ENCODE data around the gene CCM2.

Gene CCM2

DNA sequence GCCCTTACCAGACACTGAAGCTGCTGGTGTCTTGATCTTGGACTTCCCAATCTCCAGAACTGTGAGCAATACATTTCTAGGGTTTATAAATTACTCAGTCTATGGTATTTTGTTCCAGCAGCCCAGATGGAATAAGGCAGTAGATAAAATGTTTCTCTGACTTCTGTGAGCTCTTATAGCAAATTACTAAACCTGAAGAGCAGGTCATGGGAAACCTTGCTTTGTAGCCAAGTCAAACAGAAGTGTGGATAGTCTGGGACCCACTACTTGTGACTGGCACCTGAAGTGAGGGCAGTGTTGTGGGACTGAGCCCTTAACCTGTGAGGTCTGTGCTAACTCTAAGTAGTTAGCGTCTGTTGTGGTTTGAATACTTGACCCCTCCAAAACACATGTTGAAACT, 116.0 kb downstream of the CCM2 start:
- no peaks in the 10 kb centered on the region for H3K9me3 ChIP-seq (ENCODE audit: insufficient read depth, low read depth, low read length)
- H3K18ac ChIP-seq (ENCODE audit: low read length), result no peak overlapping the region
- no peak overlapping the region for H3K9ac ChIP-seq (ENCODE audit: low read length)
- peaks cover 2% of the 10 kb centered on the region for H3K79me2 ChIP-seq (ENCODE audit: control insufficient read depth, insufficient read depth, low read length, poor library complexity)
- DNase-seq, result no peak
- no peak overlapping the region for H2BK120ac ChIP-seq (ENCODE audit: insufficient read depth, low read length, poor library complexity)
- H3K14ac ChIP-seq (ENCODE audit: low read length), result no peak overlapping the region
- no peak overlapping the region for H2BK12ac ChIP-seq (ENCODE audit: low read length)
- H3K23ac ChIP-seq (ENCODE audit: low read length), result no peak overlapping the region
- no peaks in the 10 kb centered on the region for H3K27me3 ChIP-seq (ENCODE audit: insufficient read depth, low read length)
- no peak overlapping the region for H3K27ac ChIP-seq (ENCODE audit: low read depth, low read length)
- H3K4me3 ChIP-seq (ENCODE audit: low read depth, low read length), result no peak overlapping the region
- no peaks in the 10 kb centered on the region for H3K4me1 ChIP-seq (ENCODE audit: control insufficient read depth in 1 of 2, insufficient read depth in 2 of 2, low read length in 2 of 2)
- H3K4ac ChIP-seq (ENCODE audit: low read depth, low read length), result no peak overlapping the region
- H2BK5ac ChIP-seq (ENCODE audit: low read depth, low read length, poor library complexity), result no peak overlapping the region
- no peak overlapping the region for H4K12ac ChIP-seq (ENCODE audit: low read depth, low read length)
- peaks cover 4% of the 10 kb centered on the region for H3K79me1 ChIP-seq (ENCODE audit: low read length)
- H3K4me2 ChIP-seq (ENCODE audit: low read length), result no peak overlapping the region
- no peak overlapping the region for H4K91ac ChIP-seq (ENCODE audit: low read depth, low read length)
- no peak overlapping the region for H4K8ac ChIP-seq (ENCODE audit: low read depth, low read length)
- no CpG with 5 or more reads among the region's 1 CpG for whole genome bisulfite sequencing (ENCODE audit: extremely low coverage, insufficient coverage, insufficient read length)
- no peak overlapping the region for H2AK5ac ChIP-seq (ENCODE audit: low read length)
- no peaks in the 10 kb centered on the region for H3K36me3 ChIP-seq (ENCODE audit: control insufficient read depth in 1 of 2, insufficient read depth in 2 of 2, low read length in 2 of 2)
- H2AFZ ChIP-seq (ENCODE audit: insufficient read depth, low read length, poor library complexity), result no peak overlapping the region

- H3K18ac ChIP-seq (ENCODE audit: low read length), result no peak overlapping the region
- H2BK12ac ChIP-seq (ENCODE audit: low read length), result no peak overlapping the region
- no peak overlapping the region for H3K27ac ChIP-seq (ENCODE audit: low read depth, low read length)
- H3K4ac ChIP-seq (ENCODE audit: low read depth, low read length), result no peak overlapping the region
- no CpG with 5 or more reads among the region's 4 CpGs for WGBS (ENCODE audit: extremely low coverage, insufficient coverage, insufficient read length)
- H4K8ac ChIP-seq (ENCODE audit: low read depth, low read length), result no peak overlapping the region
- no peaks in the 10 kb centered on the region for H3K9me3 ChIP-seq (ENCODE audit: insufficient read depth, low read depth, low read length)
- H3K36me3 ChIP-seq (ENCODE audit: control insufficient read depth in 1 of 2, insufficient read depth in 2 of 2, low read length in 2 of 2), result no peaks in the 10 kb centered on the region
- no peak overlapping the region for H4K91ac ChIP-seq (ENCODE audit: low read depth, low read length)
- no peak overlapping the region for H2AFZ ChIP-seq (ENCODE audit: insufficient read depth, low read length, poor library complexity)
- no peak overlapping the region for H2BK5ac ChIP-seq (ENCODE audit: low read depth, low read length, poor library complexity)
- H3K4me1 ChIP-seq (ENCODE audit: control insufficient read depth in 1 of 2, insufficient read depth in 2 of 2, low read length in 2 of 2), result no peaks in the 10 kb centered on the region
- no peak overlapping the region for H3K4me2 ChIP-seq (ENCODE audit: low read length)
- no peak overlapping the region for H3K4me3 ChIP-seq (ENCODE audit: low read depth, low read length)
- no peaks in the 10 kb centered on the region for H3K79me1 ChIP-seq (ENCODE audit: low read length)
- H2AK5ac ChIP-seq (ENCODE audit: low read length), result no peak overlapping the region
- no peak overlapping the region for H2BK120ac ChIP-seq (ENCODE audit: insufficient read depth, low read length, poor library complexity)
- H3K9ac ChIP-seq (ENCODE audit: low read length), result no peak overlapping the region
- no peak overlapping the region for H4K12ac ChIP-seq (ENCODE audit: low read depth, low read length)
- DNase-seq, result no peak
- no peaks in the 10 kb centered on the region for H3K79me2 ChIP-seq (ENCODE audit: control insufficient read depth, insufficient read depth, low read length, poor library complexity)
- H3K27me3 ChIP-seq (ENCODE audit: insufficient read depth, low read length), result no peaks in the 10 kb centered on the region
- no peak overlapping the region for H3K23ac ChIP-seq (ENCODE audit: low read length)
- H3K14ac ChIP-seq (ENCODE audit: low read length), result no peak overlapping the region
Measured at GRCh38 chr7:45117582-45117981, 117.6 kb downstream of the CCM2 start.

- Histone ChIP-seq H4K91ac (ENCODE audit: low read depth, low read length) (no peak overlapping the region), H3K36me3 (ENCODE audit: control insufficient read depth in 1 of 2, insufficient read depth in 2 of 2, low read length in 2 of 2) (no peaks in the 10 kb centered on the region), H3K79me1 (ENCODE audit: low read length) (no peaks in the 10 kb centered on the region), H3K14ac (ENCODE audit: low read length) (no peak overlapping the region), H3K4ac (ENCODE audit: low read depth, low read length) (no peak overlapping the region), H2BK12ac (ENCODE audit: low read length) (no peak overlapping the region), H2AK5ac (ENCODE audit: low read length) (no peak overlapping the region), H3K4me2 (ENCODE audit: low read length) (no peak overlapping the region), H3K79me2 (ENCODE audit: control insufficient read depth, insufficient read depth, low read length, poor library complexity) (no peaks in the 10 kb centered on the region), H3K23ac (ENCODE audit: low read length) (no peak overlapping the region), H2BK120ac (ENCODE audit: insufficient read depth, low read length, poor library complexity) (no peak overlapping the region), H4K12ac (ENCODE audit: low read depth, low read length) (no peak overlapping the region), H3K9me3 (ENCODE audit: insufficient read depth, low read depth, low read length) (no peaks in the 10 kb centered on the region), H3K4me3 (ENCODE audit: low read depth, low read length) (no peak overlapping the region), H2BK5ac (ENCODE audit: low read depth, low read length, poor library complexity) (no peak overlapping the region), H3K4me1 (ENCODE audit: control insufficient read depth in 1 of 2, insufficient read depth in 2 of 2, low read length in 2 of 2) (no peaks in the 10 kb centered on the region), H3K27ac (ENCODE audit: low read depth, low read length) (no peak overlapping the region), H3K9ac (ENCODE audit: low read length) (no peak overlapping the region), H2AFZ (ENCODE audit: insufficient read depth, low read length, poor library complexity) (no peak overlapping the region), H3K27me3 (ENCODE audit: insufficient read depth, low read length) (no peaks in the 10 kb centered on the region), H4K8ac (ENCODE audit: low read depth, low read length) (no peak overlapping the region), H3K18ac (ENCODE audit: low read length) (no peak overlapping the region)
- WGBS (ENCODE audit: extremely low coverage, insufficient coverage, insufficient read length), result no CpG with 5 or more reads among the region's 4 CpGs
- no peak for DNase-seq
Measured at GRCh38 chr7:45118292-45118691, 118.3 kb downstream of the CCM2 start.

DNA sequence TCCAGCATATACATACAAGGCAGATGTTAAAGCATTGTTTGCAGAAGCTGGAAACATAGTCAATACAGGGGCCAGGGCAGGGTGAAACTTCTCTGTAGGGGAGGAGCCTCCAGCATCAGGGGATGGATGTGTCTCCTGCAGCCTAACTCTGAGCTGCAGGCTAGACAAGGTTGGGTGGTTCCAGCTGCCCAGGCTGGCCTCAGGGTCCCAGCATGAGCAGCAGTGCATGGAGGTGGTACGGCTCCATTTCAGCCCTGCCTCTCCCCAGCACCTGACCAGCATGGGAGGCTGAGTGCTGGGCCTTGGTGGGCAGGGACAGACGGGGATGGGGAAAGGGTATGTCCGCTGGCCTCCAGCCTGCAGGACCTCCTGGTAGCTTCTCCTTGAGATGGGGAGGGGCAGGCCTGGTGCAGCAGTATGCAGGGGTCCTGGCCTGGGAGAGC, 118.9 kb downstream of the CCM2 start:
- H2AK5ac ChIP-seq (ENCODE audit: low read length), result no peak overlapping the region
- H2AFZ ChIP-seq (ENCODE audit: insufficient read depth, low read length, poor library complexity), result no peak overlapping the region
- no peaks in the 10 kb centered on the region for H3K4me1 ChIP-seq (ENCODE audit: control insufficient read depth in 1 of 2, insufficient read depth in 2 of 2, low read length in 2 of 2)
- no peak overlapping the region for H3K4me2 ChIP-seq (ENCODE audit: low read length)
- DNase-seq, result no peak
- no peak overlapping the region for H4K91ac ChIP-seq (ENCODE audit: low read depth, low read length)
- H4K8ac ChIP-seq (ENCODE audit: low read depth, low read length), result no peak overlapping the region
- no peaks in the 10 kb centered on the region for H3K27me3 ChIP-seq (ENCODE audit: insufficient read depth, low read length)
- H3K36me3 ChIP-seq (ENCODE audit: control insufficient read depth in 1 of 2, insufficient read depth in 2 of 2, low read length in 2 of 2), result no peaks in the 10 kb centered on the region
- H3K9me3 ChIP-seq (ENCODE audit: insufficient read depth, low read depth, low read length), result no peaks in the 10 kb centered on the region
- H3K79me2 ChIP-seq (ENCODE audit: control insufficient read depth, insufficient read depth, low read length, poor library complexity), result no peaks in the 10 kb centered on the region
- no peak overlapping the region for H3K18ac ChIP-seq (ENCODE audit: low read length)
- H3K79me1 ChIP-seq (ENCODE audit: low read length), result no peaks in the 10 kb centered on the region
- no peak overlapping the region for H3K4me3 ChIP-seq (ENCODE audit: low read depth, low read length)
- no CpG with 5 or more reads among the region's 3 CpGs for WGBS (ENCODE audit: extremely low coverage, insufficient coverage, insufficient read length)
- no peak overlapping the region for H2BK12ac ChIP-seq (ENCODE audit: low read length)
- H3K4ac ChIP-seq (ENCODE audit: low read depth, low read length), result no peak overlapping the region
- no peak overlapping the region for H3K9ac ChIP-seq (ENCODE audit: low read length)
- H4K12ac ChIP-seq (ENCODE audit: low read depth, low read length), result no peak overlapping the region
- H3K14ac ChIP-seq (ENCODE audit: low read length), result no peak overlapping the region
- H2BK120ac ChIP-seq (ENCODE audit: insufficient read depth, low read length, poor library complexity), result no peak overlapping the region
- no peak overlapping the region for H3K27ac ChIP-seq (ENCODE audit: low read depth, low read length)
- no peak overlapping the region for H2BK5ac ChIP-seq (ENCODE audit: low read depth, low read length, poor library complexity)
- no peak overlapping the region for H3K23ac ChIP-seq (ENCODE audit: low read length)

Data from trophoblast cell (in vitro differentiated cells and primary cell).